Measurements from ENCODE around the gene IPO5.

DNA sequence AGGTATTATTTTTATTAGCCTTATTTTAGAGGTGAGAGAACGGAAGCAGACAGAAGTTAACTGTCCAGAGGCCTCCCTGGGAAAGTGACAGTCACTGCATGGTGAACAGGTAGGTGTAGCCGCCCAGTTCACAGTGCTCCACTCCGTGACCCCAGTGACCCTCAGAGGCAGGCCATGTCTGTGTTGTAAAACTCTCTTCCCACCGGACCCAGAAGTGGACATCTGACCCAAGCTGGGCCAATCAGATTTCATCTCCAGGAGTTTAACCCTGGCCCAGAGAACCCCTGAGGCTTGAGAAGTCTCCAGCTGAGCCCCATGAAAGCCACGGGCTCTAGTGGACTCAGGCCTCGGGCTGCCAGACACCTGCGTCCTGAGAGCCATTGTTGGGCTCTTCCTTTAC is 105.8 kb downstream of the IPO5 start:
- no peak for TF ChIP-seq POLR2A (IDR thresholded peaks at IDR 0.05; ENCODE audit: control extremely low read depth in 1 of 2, low read depth in 2 of 2, low read length in 2 of 2)
- no peak for TF ChIP-seq HDAC2 (IDR thresholded peaks at IDR 0.05; ENCODE audit: borderline replicate concordance in 1 of 2, low read depth in 2 of 2, low read length in 2 of 2)
- no peak for TF ChIP-seq RFX5 (IDR thresholded peaks at IDR 0.05; ENCODE audit: borderline replicate concordance, low read depth, low read length)
- TF ChIP-seq, protein P1, sequence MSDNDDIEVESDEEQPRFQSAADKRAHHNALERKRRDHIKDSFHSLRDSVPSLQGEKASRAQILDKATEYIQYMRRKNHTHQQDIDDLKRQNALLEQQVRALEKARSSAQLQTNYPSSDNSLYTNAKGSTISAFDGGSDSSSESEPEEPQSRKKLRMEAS (IDR thresholded peaks at IDR 0.05) = no peak
